Measurements from ENCODE around the gene TSPO2. TPM values are rescaled to one million over a fixed set of nuclear protein-coding genes. Genes with fewer than 3 reads are reported as not detected.
A peak's percentile ranks its signal among the peaks of the same experiment; 100 is the strongest.

The TSPO2 gene
- total RNA-seq, 1 donor from 2014 or later = not detected

DNA sequence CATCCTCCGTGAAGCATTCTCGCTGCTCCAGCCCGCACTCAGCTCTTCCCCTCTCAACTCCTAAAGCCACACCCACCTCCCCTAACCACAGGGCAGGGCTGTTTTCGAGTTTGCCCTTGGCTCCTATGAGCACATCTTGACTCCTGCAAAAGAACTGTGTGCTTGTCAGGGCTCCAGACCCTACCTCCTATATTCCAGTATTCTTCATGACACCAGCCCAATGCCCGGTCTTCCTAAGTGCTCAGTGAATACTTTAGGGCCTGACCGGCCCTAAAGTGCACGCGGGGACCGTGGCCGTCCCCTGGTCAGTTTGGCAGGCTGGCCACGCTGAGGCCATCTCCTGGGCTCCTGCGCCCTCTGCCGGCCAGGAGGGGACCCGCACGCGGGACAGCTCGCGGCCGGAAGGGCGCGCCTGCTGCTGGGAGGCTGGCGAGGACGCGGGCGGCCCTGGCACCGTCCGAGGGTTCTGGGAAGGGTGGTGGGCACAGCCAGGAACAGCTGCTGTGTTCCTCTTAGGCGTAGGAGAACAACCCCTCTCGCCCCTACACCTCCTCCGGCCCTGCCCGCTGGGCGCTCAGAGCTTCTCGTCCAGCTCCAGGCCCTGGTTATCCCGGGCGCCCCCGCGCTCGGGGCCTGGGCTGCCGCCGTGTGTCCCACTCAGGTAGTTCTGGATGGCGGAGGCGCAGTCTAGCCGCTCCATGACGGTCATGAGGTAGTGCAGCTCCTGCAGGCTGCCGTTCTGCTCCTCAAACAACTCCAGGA lies 14.3 kb upstream of the TSPO2 start:
- TF ChIP-seq, protein P1, sequence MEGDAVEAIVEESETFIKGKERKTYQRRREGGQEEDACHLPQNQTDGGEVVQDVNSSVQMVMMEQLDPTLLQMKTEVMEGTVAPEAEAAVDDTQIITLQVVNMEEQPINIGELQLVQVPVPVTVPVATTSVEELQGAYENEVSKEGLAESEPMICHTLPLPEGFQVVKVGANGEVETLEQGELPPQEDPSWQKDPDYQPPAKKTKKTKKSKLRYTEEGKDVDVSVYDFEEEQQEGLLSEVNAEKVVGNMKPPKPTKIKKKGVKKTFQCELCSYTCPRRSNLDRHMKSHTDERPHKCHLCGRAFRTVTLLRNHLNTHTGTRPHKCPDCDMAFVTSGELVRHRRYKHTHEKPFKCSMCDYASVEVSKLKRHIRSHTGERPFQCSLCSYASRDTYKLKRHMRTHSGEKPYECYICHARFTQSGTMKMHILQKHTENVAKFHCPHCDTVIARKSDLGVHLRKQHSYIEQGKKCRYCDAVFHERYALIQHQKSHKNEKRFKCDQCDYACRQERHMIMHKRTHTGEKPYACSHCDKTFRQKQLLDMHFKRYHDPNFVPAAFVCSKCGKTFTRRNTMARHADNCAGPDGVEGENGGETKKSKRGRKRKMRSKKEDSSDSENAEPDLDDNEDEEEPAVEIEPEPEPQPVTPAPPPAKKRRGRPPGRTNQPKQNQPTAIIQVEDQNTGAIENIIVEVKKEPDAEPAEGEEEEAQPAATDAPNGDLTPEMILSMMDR (IDR thresholded peaks at IDR 0.05) = peak; percentile 99
- ATAC-seq (peak; percentile 98), DNase-seq (peak; percentile 94)
- no peaks in the 10 kb centered on the region for H3K27me3 ChIP-seq
- no peaks in the 10 kb centered on the region for H3K9me3 ChIP-seq
- H3K4me1 ChIP-seq = peaks cover 12% of the 10 kb centered on the region
- no peaks in the 10 kb centered on the region for H3K36me3 ChIP-seq
- intact Hi-C loops (cut with DNase I) = no loop called here
- H3K4me3 ChIP-seq = peak overlapping the region; percentile 62
- H3K27ac ChIP-seq = peak overlapping the region; percentile 82

DNA sequence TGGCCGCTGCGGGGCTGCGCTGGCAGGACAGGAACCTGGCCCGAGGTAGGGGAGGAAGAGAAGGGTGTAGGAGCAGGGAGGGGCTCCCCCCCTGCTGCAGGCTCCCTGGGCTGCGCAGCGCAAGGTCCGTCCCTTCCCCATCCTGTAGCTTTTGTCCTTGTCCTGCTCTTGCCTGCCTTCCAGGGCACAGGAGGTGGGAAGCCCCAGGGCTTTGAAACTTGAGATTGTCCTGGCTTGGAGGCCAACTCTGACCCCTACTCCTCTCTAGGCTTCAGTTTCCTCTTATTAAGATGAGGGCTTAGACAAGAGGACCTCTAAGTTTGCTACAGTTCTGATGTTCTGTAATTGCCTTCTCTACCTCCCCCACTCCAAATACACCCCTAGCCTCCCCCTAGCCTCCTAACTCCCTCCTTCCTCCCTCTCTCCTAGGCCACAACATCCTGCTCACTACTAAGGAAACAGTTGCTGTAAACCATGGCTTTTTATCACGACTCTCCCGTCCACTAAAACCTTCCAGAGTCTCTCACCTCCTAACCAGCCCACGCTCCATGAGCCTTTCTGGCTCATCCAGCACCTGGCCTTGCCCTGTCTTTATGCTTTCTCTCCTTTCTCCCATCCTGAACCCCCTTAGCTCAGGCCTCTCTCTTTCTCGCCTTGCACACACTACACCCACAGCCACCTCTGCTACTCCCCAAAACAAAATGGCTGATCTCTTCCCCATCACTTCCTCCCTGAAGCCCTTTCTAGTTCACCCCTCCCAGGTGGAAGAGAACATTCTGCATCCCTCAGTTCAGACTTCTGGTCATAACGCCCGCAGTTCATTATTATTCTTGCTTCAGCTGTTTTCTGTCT lies 13.5 kb upstream of the TSPO2 start:
- no peaks in the 10 kb centered on the region for H3K9me3 ChIP-seq
- peak overlapping the region; percentile 62 for H3K4me3 ChIP-seq
- no peak for DNase-seq
- H3K27me3 ChIP-seq = no peaks in the 10 kb centered on the region
- intact Hi-C loops (cut with DNase I) = no loop called here
- TF ChIP-seq, protein P1 (IDR thresholded peaks at IDR 0.05) = no peak
- H3K36me3 ChIP-seq = no peaks in the 10 kb centered on the region
- H3K4me1 ChIP-seq = peaks cover 12% of the 10 kb centered on the region
- peak overlapping the region; percentile 82 for H3K27ac ChIP-seq
- ATAC-seq = peak; percentile 65

DNA sequence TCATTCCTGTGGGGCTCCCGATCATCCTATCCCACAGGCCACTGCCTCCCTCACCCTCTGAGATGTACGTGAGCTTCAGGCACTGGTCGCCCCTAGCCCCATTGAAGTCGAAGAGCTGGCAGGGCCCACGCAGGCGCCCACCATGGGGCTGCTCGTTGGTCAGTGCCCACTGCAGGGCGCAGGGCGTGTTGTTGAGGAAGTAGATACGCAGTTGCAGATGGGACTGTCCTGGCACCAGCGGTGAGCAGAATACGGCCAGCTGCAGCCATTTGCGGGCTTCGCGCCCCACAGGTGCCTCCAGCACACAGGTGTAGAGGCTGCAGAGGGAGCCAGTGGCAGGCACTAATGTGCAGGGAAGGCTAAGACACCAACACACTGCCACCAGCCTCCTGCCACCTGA lies 9.4 kb upstream of the TSPO2 start:
- H3K4me1 ChIP-seq = peaks cover 6% of the 10 kb centered on the region
- TF ChIP-seq, protein P1 (IDR thresholded peaks at IDR 0.05) = no peak
- no peak for ATAC-seq
- no peak for DNase-seq
- intact Hi-C loops (cut with DNase I) = no loop called here
- H3K9me3 ChIP-seq = no peaks in the 10 kb centered on the region
- no peak overlapping the region for H3K4me3 ChIP-seq
- no peak overlapping the region for H3K27ac ChIP-seq
- H3K36me3 ChIP-seq = no peaks in the 10 kb centered on the region
- H3K27me3 ChIP-seq = no peaks in the 10 kb centered on the region

DNA sequence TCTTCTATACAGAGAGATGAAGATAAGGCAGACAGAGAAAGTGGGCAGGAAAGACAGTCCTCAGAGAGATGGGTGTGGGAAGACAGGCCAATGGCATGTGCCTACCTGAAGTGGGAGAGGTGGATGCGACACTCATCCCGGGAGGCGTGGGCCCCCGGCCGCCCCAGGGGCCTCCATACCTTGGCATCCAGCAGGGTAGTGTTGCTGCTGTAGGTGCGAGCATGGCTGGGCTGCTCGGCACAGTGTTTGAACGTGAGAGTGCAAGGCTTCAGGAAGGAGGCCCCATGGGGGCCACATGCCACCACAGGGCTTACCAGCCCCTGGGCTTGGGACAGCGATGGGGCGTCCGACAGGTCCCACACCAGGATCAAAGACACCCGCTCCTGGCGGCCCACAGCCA lies 8.5 kb upstream of the TSPO2 start:
- Histone ChIP-seq H3K27ac (no peak overlapping the region), H3K9me3 (no peaks in the 10 kb centered on the region), H3K4me1 (no peaks in the 10 kb centered on the region), H3K4me3 (no peak overlapping the region), H3K27me3 (no peaks in the 10 kb centered on the region), H3K36me3 (no peaks in the 10 kb centered on the region)
- DNase-seq (no peak), ATAC-seq (no peak)
- intact Hi-C loops (cut with DNase I) = no loop called here
- TF ChIP-seq, protein P1 (IDR thresholded peaks at IDR 0.05) = no peak

DNA sequence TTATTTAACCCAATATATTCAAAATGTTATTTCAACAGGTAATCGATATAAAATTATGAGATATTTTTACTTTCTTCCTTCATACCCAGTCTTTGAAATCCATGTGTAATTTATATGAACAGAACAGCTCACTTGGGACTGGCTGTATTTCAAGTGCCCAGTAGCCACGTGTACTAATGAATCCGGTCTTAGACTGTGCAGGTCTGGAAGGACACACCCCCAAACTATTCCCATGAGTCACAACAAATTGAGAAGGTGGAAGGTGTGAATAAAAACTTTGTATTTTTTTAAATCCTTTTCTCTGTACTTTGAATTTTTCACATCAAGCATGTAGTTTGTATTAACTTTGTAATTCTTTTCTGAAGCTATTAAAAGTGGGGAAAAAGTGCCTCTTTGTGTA lies 6.1 kb upstream of the TSPO2 start:
- Histone ChIP-seq H3K4me3 (no peak overlapping the region), H3K9me3 (no peaks in the 10 kb centered on the region), H3K36me3 (no peaks in the 10 kb centered on the region), H3K4me1 (no peaks in the 10 kb centered on the region), H3K27me3 (no peaks in the 10 kb centered on the region), H3K27ac (no peak overlapping the region)
- ATAC-seq (no peak), DNase-seq (no peak)
- intact Hi-C loops (cut with DNase I) = no loop called here
- TF ChIP-seq, protein P1 (IDR thresholded peaks at IDR 0.05) = no peak
